Body of pancreas (tissue), 4 donors: Measurements from ENCODE around the gene RGL2.

Experiments used
- POLR2A ChIP-seq, 3 donors: fragments of 450-650 bp; IDR thresholded peaks; one replicate each; pipeline ENCODE4 v1.6.1; 2016; ENCODE audit warnings: antibody characterized with exemption in 3 of 3, mild to moderate bottlenecking in 2 of 3
- TF ChIP-seq, protein P1 (sequence below), 7 experiments: fragments of 450-650 bp in 4 of 7; fragments of 200-600 bp in 3 of 7; sonication (generic) in 3 of 7; IDR thresholded peaks; one replicate each; pipeline ENCODE4 v1.5.1; 2016 to 2019; ENCODE audit warnings: antibody characterized with exemption in 7 of 7

GRCh38 chr6:33317669-33318425 lies 19.1 kb upstream of the RGL2 start, which contains the start of gene ZBTB22:
- peak in 2 of 3 donors; percentile 41 to 44 for TF ChIP-seq POLR2A (IDR thresholded peaks at IDR 0.05)
- TF ChIP-seq, protein P1, sequence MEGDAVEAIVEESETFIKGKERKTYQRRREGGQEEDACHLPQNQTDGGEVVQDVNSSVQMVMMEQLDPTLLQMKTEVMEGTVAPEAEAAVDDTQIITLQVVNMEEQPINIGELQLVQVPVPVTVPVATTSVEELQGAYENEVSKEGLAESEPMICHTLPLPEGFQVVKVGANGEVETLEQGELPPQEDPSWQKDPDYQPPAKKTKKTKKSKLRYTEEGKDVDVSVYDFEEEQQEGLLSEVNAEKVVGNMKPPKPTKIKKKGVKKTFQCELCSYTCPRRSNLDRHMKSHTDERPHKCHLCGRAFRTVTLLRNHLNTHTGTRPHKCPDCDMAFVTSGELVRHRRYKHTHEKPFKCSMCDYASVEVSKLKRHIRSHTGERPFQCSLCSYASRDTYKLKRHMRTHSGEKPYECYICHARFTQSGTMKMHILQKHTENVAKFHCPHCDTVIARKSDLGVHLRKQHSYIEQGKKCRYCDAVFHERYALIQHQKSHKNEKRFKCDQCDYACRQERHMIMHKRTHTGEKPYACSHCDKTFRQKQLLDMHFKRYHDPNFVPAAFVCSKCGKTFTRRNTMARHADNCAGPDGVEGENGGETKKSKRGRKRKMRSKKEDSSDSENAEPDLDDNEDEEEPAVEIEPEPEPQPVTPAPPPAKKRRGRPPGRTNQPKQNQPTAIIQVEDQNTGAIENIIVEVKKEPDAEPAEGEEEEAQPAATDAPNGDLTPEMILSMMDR (IDR thresholded peaks at IDR 0.05): peak in 1 of 7 experiments; percentile 19
